Measurements from ENCODE around the gene ZAR1L.

Gene ZAR1L

DNA sequence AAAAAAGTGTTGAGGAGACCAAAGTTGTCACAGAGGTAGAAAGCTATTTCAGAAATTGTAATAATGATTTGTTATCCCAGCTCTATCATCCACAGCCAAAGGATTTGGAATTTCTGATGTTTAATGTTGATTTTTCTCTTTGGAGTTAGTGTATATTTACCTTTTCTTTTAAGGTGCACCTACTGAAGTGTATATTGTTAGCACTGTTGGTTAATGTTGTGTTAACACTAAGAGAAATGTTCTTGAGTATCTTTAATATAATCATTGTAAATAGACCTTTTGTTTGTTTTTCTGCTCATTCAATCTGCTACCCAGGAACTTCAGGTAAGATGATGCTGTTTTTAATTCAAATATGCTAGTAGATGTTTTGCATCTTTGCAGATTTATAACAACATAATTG, 57.5 kb downstream of the ZAR1L start:
- no peak overlapping the region for H3K27ac Mint-ChIP-seq
- no peaks in the 10 kb centered on the region for H3K27me3 Mint-ChIP-seq
- no peak overlapping the region for H3K4me3 Mint-ChIP-seq
- CTCF ChIA-PET: no interaction called here
- H3K36me3 Mint-ChIP-seq: no peaks in the 10 kb centered on the region
- no peak for DNase-seq
- no peaks in the 10 kb centered on the region for H3K9me3 Mint-ChIP-seq
- H3K4me1 Mint-ChIP-seq: peaks cover 10% of the 10 kb centered on the region

DNA sequence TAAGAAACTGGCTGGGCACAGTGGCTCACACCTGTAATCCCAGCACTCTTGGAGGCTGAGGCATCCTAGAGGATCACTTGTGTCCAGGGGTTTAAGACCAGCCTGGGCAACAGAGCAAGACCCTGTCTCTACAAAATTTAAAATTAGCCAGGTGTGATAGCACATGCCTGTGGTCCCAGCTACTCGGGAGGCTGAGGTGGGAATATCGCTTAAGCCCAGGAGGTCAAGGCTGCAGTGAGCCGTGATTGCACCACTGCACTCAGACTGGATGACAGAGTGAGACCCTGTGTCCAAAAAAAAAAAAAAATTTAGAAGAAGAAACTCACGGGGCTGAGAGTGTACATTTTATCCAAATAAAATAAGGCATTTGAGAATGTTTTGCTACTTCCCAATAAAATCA, 58.9 kb downstream of the ZAR1L start:
- CTCF ChIA-PET: interaction anchor here (0.6 to 2.6 kb wide), 2 partner anchors 10 to 413 kb away, joined by 3 to 12 read pairs; no protein-coding TSS in a partner anchor
- Mint-ChIP-seq H3K36me3 (no peaks in the 10 kb centered on the region), H3K9me3 (no peaks in the 10 kb centered on the region), H3K4me1 (peaks cover 10% of the 10 kb centered on the region), H3K4me3 (no peak overlapping the region), H3K27ac (no peak overlapping the region), H3K27me3 (no peaks in the 10 kb centered on the region)
- no peak for DNase-seq

- CTCF ChIA-PET: interaction anchor here (1.0 to 2.6 kb wide), 3 partner anchors 9 to 12 kb away, joined by 3 to 12 read pairs (median 7); no protein-coding TSS in a partner anchor
- H3K4me3 Mint-ChIP-seq: no peak overlapping the region
- no peak overlapping the region for H3K27ac Mint-ChIP-seq
- no peaks in the 10 kb centered on the region for H3K27me3 Mint-ChIP-seq
- H3K4me1 Mint-ChIP-seq: peaks cover 10% of the 10 kb centered on the region
- no peaks in the 10 kb centered on the region for H3K9me3 Mint-ChIP-seq
- H3K36me3 Mint-ChIP-seq: no peaks in the 10 kb centered on the region
- no peak for DNase-seq
These were observed 59.4 kb downstream of the ZAR1L start for GRCh38 chr13:32255724-32256109.

DNA sequence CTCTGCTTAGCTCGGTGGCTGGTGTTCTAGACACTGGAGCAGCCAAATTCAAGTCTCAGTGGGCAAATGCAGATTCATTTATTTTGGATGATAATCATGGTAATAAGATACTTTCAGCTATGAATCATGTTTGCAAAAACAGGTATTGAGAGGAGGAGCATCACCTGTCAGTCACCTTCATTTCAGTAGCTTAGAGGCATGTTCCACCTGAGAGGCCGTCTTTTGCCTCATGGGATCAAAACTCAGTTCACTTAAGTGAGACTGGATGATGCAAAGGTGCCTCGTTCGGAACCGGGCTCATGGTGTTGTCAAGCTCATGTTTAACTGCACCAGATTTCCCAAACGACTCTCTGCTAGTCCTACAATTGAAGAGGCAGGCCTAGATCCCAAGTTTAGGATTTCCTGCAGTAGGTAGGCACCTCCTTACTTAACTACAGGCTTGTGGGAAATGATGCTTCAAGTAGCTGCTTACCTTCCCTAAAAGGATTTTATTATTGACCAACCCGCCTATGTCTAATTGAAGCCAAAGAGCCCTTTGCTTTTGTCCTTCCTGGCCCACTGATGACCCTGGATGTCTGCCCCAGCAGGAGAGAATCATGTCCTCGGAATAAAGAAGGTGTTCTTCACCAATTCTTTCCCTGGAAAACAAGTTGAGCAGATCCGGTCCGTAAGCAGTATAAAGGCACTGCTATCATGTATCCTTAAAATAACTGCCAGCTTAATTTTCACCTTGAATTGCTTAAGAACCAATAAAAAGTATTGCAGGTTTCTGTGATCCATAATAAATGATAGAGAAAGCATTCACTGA, 60.0 kb downstream of the ZAR1L start:
- H3K4me3 Mint-ChIP-seq: no peak overlapping the region
- CTCF ChIA-PET: interaction anchor here (1.0 to 2.6 kb wide), 5 partner anchors 9 to 345 kb away, joined by 3 to 12 read pairs (median 5); no protein-coding TSS in a partner anchor
- H3K27ac Mint-ChIP-seq: no peak overlapping the region
- no peaks in the 10 kb centered on the region for H3K27me3 Mint-ChIP-seq
- no peak for DNase-seq
- peaks cover 10% of the 10 kb centered on the region for H3K4me1 Mint-ChIP-seq
- no peaks in the 10 kb centered on the region for H3K9me3 Mint-ChIP-seq
- H3K36me3 Mint-ChIP-seq: no peaks in the 10 kb centered on the region

- Mint-ChIP-seq H3K9me3 (no peaks in the 10 kb centered on the region), H3K27ac (no peak overlapping the region), H3K27me3 (no peaks in the 10 kb centered on the region), H3K4me3 (no peak overlapping the region), H3K36me3 (no peaks in the 10 kb centered on the region), H3K4me1 (peaks cover 10% of the 10 kb centered on the region)
- CTCF ChIA-PET: interaction anchor here (1.2 to 2.6 kb wide), 4 partner anchors 8 to 344 kb away, joined by 4 to 12 read pairs (median 6); no protein-coding TSS in a partner anchor
- DNase-seq: no peak
These were observed 60.7 kb downstream of the ZAR1L start for GRCh38 chr13:32254416-32254815.

DNA sequence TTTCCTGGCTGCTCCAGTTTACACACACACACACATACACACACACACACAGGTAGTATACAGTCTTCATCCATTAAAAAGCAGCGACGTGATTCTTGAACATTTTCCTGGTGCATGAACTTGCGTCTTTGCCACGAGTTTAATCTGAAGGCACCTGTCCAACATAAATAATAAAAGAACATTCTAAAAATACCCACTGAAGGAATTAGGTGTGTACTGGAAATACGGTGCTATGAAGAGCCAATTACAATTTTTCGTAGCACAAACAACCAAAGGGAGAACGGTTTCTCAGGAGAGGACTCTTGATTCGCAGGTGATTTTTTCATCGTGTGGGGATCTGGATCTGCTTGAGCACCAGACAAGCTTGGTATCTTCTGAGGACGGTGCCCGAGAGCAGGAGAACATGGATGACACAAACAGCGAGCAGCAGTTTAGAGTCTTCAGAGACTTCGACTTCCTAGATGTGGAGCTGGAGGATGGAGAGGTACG, 61.2 kb downstream of the ZAR1L start:
- CTCF ChIA-PET: interaction anchor here (0.5 to 2.6 kb wide), 4 partner anchors 8 to 344 kb away, joined by 3 to 12 read pairs (median 4); no protein-coding TSS in a partner anchor
- no peaks in the 10 kb centered on the region for H3K27me3 Mint-ChIP-seq
- H3K4me1 Mint-ChIP-seq: peaks cover 10% of the 10 kb centered on the region
- no peaks in the 10 kb centered on the region for H3K36me3 Mint-ChIP-seq
- no peak for DNase-seq
- no peaks in the 10 kb centered on the region for H3K9me3 Mint-ChIP-seq
- no peak overlapping the region for H3K27ac Mint-ChIP-seq
- H3K4me3 Mint-ChIP-seq: no peak overlapping the region
